Measurements from ENCODE around the gene CEP57. TPM values are rescaled to one million over a fixed set of nuclear protein-coding genes. Genes with fewer than 3 reads are reported as not detected.

CEP57 gene
- total RNA-seq (2022) (58.7 and 59.4 TPM in 2 replicates), Bru-seq, nascent RNA (percentile 87 among the genes with signal in this experiment), BruChase-seq, experiment 1, labeled RNA remaining after a 6-hour chase (percentile 85 among the genes with signal in this experiment), BruChase-seq, experiment 2, labeled RNA remaining after a 2-hour chase (percentile 84 among the genes with signal in this experiment)
- long read RNA-seq, transcript CEP57-202 (11 exons, 3,178 nt), result major isoform, 57 of 101 reads
- long read RNA-seq, transcript CEP57-210 (7 exons, 2,084 nt), result minor isoform, 5 of 101 reads
- long read RNA-seq, partial matches to known transcripts, result 5 of 101 reads
- long read RNA-seq, other reads (novel, unspliced or antisense), result 31 of 101 reads

DNA sequence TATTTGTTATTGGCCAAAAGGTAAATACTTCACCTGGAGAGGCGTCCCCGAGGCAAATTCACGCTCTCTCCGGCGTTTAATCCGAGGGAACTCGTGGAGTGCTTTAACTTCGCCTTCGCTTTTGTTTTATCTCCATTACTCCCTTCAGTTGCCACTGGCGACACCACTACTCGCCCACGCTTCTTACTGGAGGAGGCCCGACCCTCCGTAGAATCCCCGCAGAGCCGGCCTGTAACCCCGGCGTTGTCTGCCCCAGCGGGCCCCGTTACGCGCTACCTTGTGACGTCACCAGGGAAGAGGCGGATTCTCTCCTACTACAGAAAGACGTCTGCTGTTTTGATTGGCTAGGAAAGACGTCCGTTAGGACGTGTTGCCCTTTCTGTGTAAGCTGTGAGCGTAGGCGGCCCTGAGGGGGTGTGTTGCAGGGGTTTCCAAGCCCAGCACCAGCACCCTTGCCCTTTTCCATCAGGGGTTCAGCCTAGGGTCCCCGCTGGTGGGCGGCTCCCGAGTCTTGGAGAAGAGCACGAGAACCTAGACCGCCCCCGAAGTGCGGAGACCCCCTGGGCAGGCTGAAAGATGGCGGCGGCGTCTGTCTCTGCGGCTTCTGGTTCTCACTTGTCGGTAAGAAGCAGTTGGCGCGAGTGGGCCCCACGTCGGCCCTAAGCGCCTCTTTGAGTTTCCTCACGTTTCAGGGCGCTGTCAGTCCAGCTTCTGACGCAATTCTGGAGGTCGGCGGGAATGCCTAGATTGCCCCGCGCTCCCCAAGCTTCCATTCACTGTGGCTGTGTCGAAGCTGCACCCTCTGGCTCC is at the start of gene CEP57:
Gene CEP57, plus strand, starts transcription at position 376 of the 810 bp plus-strand sequence. Its CDS starts 201 bp downstream, at position 577.
- no TSS peak for BruUV-seq (replicated peaks)
- Mint-ChIP-seq H3K27ac (ENCODE audit: unreplicated experiment) (peak within 1 kb of the TSS; percentile 60), H3K9me3 (ENCODE audit: low read depth, unreplicated experiment) (no peaks in the 10 kb centered on the region), H3K4me1 (ENCODE audit: low read depth, unreplicated experiment) (peaks cover 26% of the 10 kb centered on the region), H3K27me3 (ENCODE audit: unreplicated experiment) (no peaks in the 10 kb centered on the region), H3K36me3 (ENCODE audit: insufficient read depth, unreplicated experiment) (peaks cover 71% of the 10 kb centered on the region), H3K4me3 (ENCODE audit: low read depth, unreplicated experiment) (peak within 1 kb of the TSS; percentile 73)
- intact Hi-C loops (cut with micrococcal nuclease; ENCODE audit: unreplicated experiment), result loop anchor here (5.0 kb wide), 1 partner anchor 602 kb away; the partner anchor contains the start of gene JRKL
- CTCF ChIA-PET, result interaction anchor here (0.8 kb wide), 1 partner anchor 599 kb away, joined by 3 read pairs; the partner anchor contains the start of genes CCDC82 and JRKL
- TF ChIP-seq, protein P1, sequence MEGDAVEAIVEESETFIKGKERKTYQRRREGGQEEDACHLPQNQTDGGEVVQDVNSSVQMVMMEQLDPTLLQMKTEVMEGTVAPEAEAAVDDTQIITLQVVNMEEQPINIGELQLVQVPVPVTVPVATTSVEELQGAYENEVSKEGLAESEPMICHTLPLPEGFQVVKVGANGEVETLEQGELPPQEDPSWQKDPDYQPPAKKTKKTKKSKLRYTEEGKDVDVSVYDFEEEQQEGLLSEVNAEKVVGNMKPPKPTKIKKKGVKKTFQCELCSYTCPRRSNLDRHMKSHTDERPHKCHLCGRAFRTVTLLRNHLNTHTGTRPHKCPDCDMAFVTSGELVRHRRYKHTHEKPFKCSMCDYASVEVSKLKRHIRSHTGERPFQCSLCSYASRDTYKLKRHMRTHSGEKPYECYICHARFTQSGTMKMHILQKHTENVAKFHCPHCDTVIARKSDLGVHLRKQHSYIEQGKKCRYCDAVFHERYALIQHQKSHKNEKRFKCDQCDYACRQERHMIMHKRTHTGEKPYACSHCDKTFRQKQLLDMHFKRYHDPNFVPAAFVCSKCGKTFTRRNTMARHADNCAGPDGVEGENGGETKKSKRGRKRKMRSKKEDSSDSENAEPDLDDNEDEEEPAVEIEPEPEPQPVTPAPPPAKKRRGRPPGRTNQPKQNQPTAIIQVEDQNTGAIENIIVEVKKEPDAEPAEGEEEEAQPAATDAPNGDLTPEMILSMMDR (IDR thresholded peaks at IDR 0.05; ENCODE audit: unreplicated experiment), result no peak
- peak; percentile 92 for DNase-seq

DNA sequence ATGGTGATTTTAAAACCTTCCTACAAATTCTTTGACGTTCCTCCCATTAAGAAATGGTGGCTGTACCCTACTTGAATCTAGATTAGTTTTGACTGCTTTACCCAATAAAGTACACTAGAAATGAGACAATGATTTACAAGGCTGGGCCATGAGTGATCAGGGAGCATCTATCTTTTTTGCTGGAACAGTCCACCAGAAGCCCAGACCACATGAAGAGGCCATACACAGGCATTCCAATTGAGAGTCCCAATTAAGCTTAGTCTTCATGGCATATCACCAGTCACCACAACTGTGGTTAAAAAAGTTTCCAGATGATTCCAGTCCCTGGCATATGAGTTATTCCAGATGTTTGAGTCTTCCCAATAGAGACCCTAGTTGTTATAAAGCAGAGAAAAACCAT is 40.2 kb upstream of the CEP57 start:
- TF ChIP-seq, protein P1 (IDR thresholded peaks at IDR 0.05; ENCODE audit: unreplicated experiment), result no peak
- H3K36me3 Mint-ChIP-seq (ENCODE audit: insufficient read depth, unreplicated experiment), result no peaks in the 10 kb centered on the region
- no peak overlapping the region for H3K4me3 Mint-ChIP-seq (ENCODE audit: low read depth, unreplicated experiment)
- CTCF ChIA-PET, result no interaction called here
- H3K4me1 Mint-ChIP-seq (ENCODE audit: low read depth, unreplicated experiment), result no peaks in the 10 kb centered on the region
- intact Hi-C loops (cut with micrococcal nuclease; ENCODE audit: unreplicated experiment), result no loop called here
- no TSS peak for BruUV-seq (replicated peaks)
- H3K9me3 Mint-ChIP-seq (ENCODE audit: low read depth, unreplicated experiment), result no peaks in the 10 kb centered on the region
- no peak overlapping the region for H3K27ac Mint-ChIP-seq (ENCODE audit: unreplicated experiment)
- DNase-seq, result no peak
- H3K27me3 Mint-ChIP-seq (ENCODE audit: unreplicated experiment), result no peaks in the 10 kb centered on the region

DNA sequence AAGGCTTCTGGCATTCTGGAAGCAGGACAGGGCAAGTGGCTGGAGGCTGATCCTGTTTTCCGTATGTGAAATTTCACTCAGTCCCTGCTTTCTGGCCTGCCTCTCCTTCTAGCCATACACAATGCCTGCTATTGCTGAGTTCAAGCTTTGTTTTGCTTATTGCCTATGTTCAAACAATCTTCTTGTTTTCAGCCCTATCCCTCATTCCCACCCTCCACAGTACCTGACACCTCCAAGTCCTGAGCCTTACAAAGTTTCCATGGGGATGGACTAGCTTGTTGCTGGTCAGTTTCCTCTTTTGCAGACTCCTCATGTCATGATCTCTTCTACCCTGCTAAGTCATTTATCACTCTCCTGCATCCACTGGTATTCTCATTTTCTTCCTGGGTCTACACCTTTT is 38.8 kb upstream of the CEP57 start:
- Mint-ChIP-seq H3K27me3 (ENCODE audit: unreplicated experiment) (no peaks in the 10 kb centered on the region), H3K4me3 (ENCODE audit: low read depth, unreplicated experiment) (no peak overlapping the region), H3K36me3 (ENCODE audit: insufficient read depth, unreplicated experiment) (no peaks in the 10 kb centered on the region), H3K9me3 (ENCODE audit: low read depth, unreplicated experiment) (no peaks in the 10 kb centered on the region), H3K4me1 (ENCODE audit: low read depth, unreplicated experiment) (no peaks in the 10 kb centered on the region), H3K27ac (ENCODE audit: unreplicated experiment) (no peak overlapping the region)
- TF ChIP-seq, protein P1 (IDR thresholded peaks at IDR 0.05; ENCODE audit: unreplicated experiment), result no peak
- CTCF ChIA-PET, result no interaction called here
- no TSS peak for BruUV-seq (replicated peaks)
- no peak for DNase-seq
- intact Hi-C loops (cut with micrococcal nuclease; ENCODE audit: unreplicated experiment), result no loop called here

DNA sequence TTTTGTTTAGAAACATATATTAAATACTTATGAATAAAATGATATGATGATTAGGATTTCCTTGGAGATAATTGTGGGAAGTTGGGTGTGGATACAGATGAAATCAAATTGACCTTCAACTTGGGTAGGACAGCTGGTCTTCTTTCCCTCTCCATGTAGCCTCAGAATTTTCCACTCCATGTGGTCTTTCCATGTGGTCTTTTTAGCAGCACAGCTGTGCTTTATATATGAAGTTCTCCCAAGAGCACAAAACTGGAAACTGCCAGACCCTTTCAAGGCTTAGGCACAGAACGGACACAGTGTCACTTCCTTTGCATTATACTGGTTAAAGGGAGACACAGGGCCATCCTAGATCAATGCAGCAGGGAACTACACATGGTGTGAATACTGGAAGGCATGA is 29.4 kb upstream of the CEP57 start:
- no peaks in the 10 kb centered on the region for H3K27me3 Mint-ChIP-seq (ENCODE audit: unreplicated experiment)
- TF ChIP-seq, protein P1 (IDR thresholded peaks at IDR 0.05; ENCODE audit: unreplicated experiment), result no peak
- BruUV-seq (replicated peaks), result no TSS peak
- CTCF ChIA-PET, result no interaction called here
- intact Hi-C loops (cut with micrococcal nuclease; ENCODE audit: unreplicated experiment), result loop anchor here (10.0 kb wide), 1 partner anchor 196 kb away; no protein-coding TSS in a partner anchor
- no peak for DNase-seq
- H3K36me3 Mint-ChIP-seq (ENCODE audit: insufficient read depth, unreplicated experiment), result no peaks in the 10 kb centered on the region
- no peaks in the 10 kb centered on the region for H3K9me3 Mint-ChIP-seq (ENCODE audit: low read depth, unreplicated experiment)
- no peak overlapping the region for H3K27ac Mint-ChIP-seq (ENCODE audit: unreplicated experiment)
- H3K4me1 Mint-ChIP-seq (ENCODE audit: low read depth, unreplicated experiment), result no peaks in the 10 kb centered on the region
- no peak overlapping the region for H3K4me3 Mint-ChIP-seq (ENCODE audit: low read depth, unreplicated experiment)
